SK-N-SH treated with all-trans-retinoic acid at 6 μM for 48 hours (cell line): ENCODE results near the gene MYCN.

ENCODE experiments used
- ARNTL ChIP-seq: fragments of 450-650 bp; formaldehyde crosslinking; IDR thresholded peaks from 2 replicates; pipeline ENCODE4 v1.5.0; 2020; ENCODE audit warnings: low read depth, mild to moderate bottlenecking, moderate library complexity, borderline replicate concordance
- BACH2 ChIP-seq: fragments of 250-450 bp; sonication (Bioruptor Pico); IDR thresholded peaks from 2 replicates; pipeline ENCODE4 v1.9.0; 2021; ENCODE audit warnings: mild to moderate bottlenecking, borderline replicate concordance
- CREB5 ChIP-seq: fragments of 250-450 bp; sonication (Bioruptor Pico); IDR thresholded peaks from 2 replicates; pipeline ENCODE4 v1.5.1; 2020; ENCODE audit warnings: low read depth, mild to moderate bottlenecking, moderate library complexity
- CSDC2 ChIP-seq: fragments of 250-450 bp; sonication (Bioruptor Pico); IDR thresholded peaks from 2 replicates; pipeline ENCODE4 v1.5.0; 2020; ENCODE audit warnings: mild to moderate bottlenecking, moderate library complexity
- OSR1 ChIP-seq: fragments of 250-450 bp; sonication (Bioruptor Pico); IDR thresholded peaks from 2 replicates; pipeline ENCODE4 v1.8.0; 2022; ENCODE audit warnings: moderate library complexity, mild to moderate bottlenecking, inconsistent platforms
- PPARA ChIP-seq: fragments of 250-450 bp; sonication (Bioruptor Pico); IDR thresholded peaks from 2 replicates; pipeline ENCODE4 v1.5.0; 2020; ENCODE audit warnings: mild to moderate bottlenecking, borderline replicate concordance
- RARB ChIP-seq: fragments of 250-450 bp; sonication (Bioruptor Pico); IDR thresholded peaks from 2 replicates; pipeline ENCODE4 v1.8.0; 2021; ENCODE audit warnings: mild to moderate bottlenecking, moderate library complexity
- SNAI2 ChIP-seq: fragments of 250-450 bp; sonication (Bioruptor Pico); IDR thresholded peaks from 2 replicates; pipeline ENCODE4 v1.5.0; 2020; ENCODE audit warnings: mild to moderate bottlenecking, moderate library complexity
- TSHZ2 ChIP-seq: fragments of 250-450 bp; sonication (Bioruptor Pico); IDR thresholded peaks from 2 replicates; pipeline ENCODE4 v1.5.0; 2020; ENCODE audit warnings: mild to moderate bottlenecking, moderate library complexity
- ZC3H10 ChIP-seq: fragments of 250-450 bp; sonication (Bioruptor Pico); IDR thresholded peaks from 2 replicates; pipeline ENCODE4 v1.5.1; 2021; ENCODE audit warnings: mild to moderate bottlenecking, moderate library complexity
- ZFP30 ChIP-seq: fragments of 450-650 bp; formaldehyde crosslinking; IDR thresholded peaks from 2 replicates; pipeline ENCODE4 v1.5.0; 2022; ENCODE audit warnings: mild to moderate bottlenecking, moderate library complexity
- ZNF565 ChIP-seq: fragments of 450-650 bp; formaldehyde crosslinking; conservative IDR thresholded peaks from 2 replicates; pipeline ENCODE4 v1.5.0; 2020; ENCODE audit warnings: low read depth, mild to moderate bottlenecking, moderate library complexity
- ZNF70 ChIP-seq: fragments of 450-650 bp; formaldehyde crosslinking; IDR thresholded peaks from 2 replicates; pipeline ENCODE4 v1.5.0; 2020; ENCODE audit warnings: mild to moderate bottlenecking, moderate library complexity
- TF ChIP-seq, protein P1 (sequence below): fragments of 250-450 bp; sonication (Bioruptor Pico); IDR thresholded peaks from 2 replicates; pipeline ENCODE4 v1.8.0; 2020; ENCODE audit warnings: mild to moderate bottlenecking, moderate library complexity, borderline replicate concordance

DNA sequence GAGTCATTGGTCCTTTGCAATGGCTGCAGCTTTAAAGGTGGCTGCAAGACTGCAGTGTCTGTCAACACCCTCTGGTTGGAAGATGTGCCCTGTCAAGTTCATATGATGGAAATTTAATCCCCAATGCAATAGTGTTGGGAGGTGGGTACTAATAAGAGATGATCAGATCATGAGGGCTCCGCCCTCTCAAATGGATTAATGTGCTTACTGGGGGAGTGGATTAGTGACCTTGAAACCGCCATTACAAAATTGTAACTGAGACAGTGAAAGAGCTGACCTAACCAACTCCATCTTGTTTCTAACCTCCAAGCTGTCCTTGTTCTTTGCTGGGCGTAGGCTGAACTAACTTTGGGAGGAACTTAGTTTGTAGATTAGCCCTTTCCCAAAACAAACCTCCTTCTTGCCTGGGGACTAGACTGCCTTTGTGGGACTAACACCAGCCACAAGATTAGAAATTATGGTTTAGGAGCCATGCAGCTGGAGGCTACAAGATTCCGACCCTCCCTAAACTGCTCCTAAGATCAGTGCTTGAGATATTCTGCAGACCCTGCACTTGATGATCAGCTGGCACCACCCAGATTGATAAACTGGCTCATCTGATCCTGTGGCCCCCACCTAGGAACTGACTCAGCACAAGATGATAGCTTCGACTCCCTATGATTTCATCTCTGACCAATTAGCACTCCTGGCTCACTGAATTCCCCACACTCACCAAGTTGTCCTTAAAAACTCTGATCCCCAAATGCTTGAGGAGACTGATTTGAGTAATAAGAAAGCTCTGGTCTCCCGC, 13.7 kb downstream of the MYCN start:
- no peak for TF ChIP-seq ZFP30
- TF ChIP-seq SNAI2 (CRISPR knock-in tag): no peak
- TF ChIP-seq ZNF565 (CRISPR knock-in tag): no peak
- TF ChIP-seq ARNTL (CRISPR knock-in tag): no peak
- TF ChIP-seq PPARA (CRISPR knock-in tag): no peak
- no peak for TF ChIP-seq CREB5 (CRISPR knock-in tag)
- TF ChIP-seq TSHZ2: no peak
- no peak for TF ChIP-seq CSDC2
- TF ChIP-seq ZC3H10 (CRISPR knock-in tag): no peak
- TF ChIP-seq, protein P1, sequence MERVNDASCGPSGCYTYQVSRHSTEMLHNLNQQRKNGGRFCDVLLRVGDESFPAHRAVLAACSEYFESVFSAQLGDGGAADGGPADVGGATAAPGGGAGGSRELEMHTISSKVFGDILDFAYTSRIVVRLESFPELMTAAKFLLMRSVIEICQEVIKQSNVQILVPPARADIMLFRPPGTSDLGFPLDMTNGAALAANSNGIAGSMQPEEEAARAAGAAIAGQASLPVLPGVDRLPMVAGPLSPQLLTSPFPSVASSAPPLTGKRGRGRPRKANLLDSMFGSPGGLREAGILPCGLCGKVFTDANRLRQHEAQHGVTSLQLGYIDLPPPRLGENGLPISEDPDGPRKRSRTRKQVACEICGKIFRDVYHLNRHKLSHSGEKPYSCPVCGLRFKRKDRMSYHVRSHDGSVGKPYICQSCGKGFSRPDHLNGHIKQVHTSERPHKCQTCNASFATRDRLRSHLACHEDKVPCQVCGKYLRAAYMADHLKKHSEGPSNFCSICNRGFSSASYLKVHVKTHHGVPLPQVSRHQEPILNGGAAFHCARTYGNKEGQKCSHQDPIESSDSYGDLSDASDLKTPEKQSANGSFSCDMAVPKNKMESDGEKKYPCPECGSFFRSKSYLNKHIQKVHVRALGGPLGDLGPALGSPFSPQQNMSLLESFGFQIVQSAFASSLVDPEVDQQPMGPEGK (CRISPR knock-in tag): no peak
- no peak for TF ChIP-seq RARB
- no peak for TF ChIP-seq ZNF70
- TF ChIP-seq BACH2 (CRISPR knock-in tag): no peak
- TF ChIP-seq OSR1 (CRISPR knock-in tag): no peak
